GM18511 (cell line): ENCODE results near the gene C1orf116.

Experiments
- ATAC-seq: cut with Tn5 transposase; IDR thresholded peaks from one replicate; pipeline ENCODE4 v1.9.1; 2021; ENCODE audit warnings: mild to moderate bottlenecking, moderate library complexity; ENCODE audit not compliant: unreplicated experiment

C1orf116 gene

DNA sequence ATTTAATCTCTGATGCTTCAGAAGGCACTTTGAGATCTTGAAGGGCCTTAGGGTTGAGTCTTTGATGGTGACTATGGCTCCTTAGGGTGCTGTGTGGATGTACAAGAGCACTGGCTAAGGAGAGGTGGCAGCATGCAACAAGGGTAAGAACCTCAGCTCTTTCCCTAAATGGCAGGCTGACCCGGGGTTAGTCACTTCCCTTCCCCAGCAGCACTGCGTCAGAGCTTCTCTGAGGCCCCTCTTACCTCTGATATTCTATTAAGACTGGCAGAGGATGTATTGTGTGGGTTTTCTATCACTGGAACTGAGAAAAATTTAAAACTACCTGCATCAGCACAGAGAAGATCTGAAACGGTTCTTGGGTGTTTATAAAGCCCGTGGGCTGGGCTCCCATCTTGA is 11.8 kb downstream of the C1orf116 start:
- no peak for ATAC-seq

DNA sequence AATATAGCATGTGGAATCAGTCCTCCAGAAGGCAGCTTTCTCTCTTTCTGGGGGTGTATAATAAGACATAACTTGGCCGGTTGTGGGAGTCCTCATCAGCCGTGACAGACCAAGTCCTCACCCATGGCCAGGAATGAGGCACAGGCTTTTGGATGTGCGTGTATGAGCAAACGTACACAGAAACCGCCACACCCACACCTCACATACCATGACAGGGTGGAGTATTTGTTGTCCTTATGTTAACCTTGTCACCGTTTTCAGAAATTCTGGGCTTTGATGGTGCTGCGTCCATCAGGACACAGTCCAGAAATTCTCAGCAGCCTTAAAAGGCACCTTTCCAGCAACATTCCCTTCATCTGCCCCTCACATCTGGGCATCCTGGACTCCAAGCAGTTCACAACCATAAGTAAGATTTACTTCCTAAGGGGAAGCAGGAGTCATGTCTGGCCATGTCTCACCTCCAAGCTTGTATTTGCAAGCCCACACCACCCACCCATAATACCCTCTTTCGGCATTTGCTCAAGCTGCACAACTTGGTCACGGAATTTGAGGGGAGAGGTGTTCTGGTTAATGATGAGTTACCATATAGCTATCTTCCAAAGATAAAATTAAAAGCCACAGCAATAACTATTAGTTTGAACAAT is 12.4 kb downstream of the C1orf116 start:
- no peak for ATAC-seq

DNA sequence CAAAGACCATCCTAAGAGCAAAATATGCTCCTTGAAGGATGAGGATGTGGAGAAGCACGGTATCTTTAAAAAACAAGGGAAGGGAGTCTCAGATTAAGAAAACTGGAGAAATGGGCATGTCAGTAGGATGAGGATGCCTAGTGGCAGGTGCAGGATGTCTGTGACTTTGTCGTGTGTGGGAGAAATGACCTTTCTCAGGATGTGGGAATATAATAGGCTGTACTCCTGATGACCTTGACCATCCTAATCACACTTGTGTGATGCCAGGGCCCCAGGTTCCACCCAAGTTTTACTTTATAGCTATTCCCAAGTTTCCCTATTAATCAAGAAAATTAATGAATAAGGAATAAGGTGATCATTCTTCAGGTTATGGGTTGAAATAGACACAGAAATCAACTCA is 12.9 kb downstream of the C1orf116 start:
- ATAC-seq, result no peak

DNA sequence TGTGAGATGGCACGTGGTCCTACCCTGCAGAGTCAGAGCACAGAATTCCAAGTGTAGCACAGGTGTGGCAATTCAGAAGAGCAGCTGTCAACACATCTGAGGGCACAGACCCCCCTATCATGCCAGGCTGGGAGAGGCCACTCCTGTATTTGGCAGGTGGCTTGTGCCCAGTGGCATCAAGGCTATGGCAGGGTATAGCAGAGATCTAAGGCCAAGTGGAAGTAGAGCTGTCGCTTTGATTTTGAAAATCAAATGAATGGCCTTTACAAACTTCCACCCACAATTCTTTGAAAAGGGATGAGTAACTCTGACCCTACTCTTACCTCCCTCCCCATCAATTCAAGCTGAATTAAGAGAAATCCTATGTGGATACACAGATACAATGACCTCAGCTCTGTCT is 13.4 kb downstream of the C1orf116 start:
- no peak for ATAC-seq

DNA sequence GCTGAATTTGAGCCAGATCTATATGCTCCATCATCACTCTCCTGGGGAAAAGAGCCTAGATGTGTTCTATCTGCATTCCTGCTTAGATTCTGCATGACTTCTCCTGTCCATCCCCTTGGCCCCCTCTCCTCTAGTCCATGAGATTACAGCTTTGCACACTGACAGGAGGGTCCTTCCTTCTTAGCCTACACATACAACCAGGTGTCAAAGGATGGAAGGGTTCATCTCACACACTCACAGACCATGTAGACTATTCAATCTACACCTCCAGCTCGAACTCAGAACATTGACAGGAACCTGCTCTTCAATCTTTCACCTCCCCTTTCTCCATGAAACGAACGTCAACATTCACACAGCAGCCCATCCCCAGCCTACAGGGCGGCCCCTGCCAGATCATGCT is 13.8 kb downstream of the C1orf116 start:
- no peak for ATAC-seq

DNA sequence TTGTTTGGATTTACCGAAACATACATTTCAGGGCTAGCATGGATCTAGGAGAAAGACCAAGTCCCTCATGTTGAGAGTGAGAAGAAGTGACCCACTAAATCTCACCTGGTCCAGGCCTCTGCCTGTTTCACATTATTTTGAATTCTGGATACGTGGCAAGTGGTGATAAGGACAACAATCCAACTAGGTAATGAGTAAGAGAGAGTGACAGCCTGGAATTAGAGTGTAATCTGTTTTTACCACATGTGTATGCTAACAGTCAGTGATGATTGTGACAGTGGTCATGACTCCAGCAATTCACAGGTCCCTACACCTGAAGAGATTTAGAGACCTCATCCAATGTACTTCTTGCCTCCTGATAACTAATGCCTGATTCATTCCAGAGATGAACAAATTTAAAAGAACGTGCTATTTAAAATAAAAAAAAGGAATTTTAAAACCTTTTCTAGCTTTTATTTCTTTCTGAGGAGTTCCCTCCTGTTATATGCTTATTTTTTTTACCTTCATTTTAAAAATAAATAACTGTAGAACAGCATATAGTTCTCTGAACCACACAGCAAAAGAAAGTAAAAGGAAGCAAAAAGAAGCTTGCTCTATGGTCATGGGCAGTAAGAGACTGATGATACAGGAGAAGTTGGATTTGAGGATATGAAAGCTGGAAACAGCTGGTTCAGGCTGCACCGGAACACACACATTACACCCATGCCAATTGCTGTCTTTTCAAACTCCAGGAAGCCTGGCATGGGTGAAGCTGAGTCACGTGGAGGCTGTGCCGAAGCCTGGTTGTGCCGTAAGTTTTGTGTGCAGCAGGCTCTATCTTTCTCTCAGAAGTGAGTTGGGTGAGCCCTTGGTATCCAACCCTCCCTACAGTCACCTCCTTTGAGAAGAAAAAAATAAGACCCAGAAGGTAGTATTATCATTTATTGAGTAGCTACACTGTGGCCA is 14.7 kb downstream of the C1orf116 start:
- no peak for ATAC-seq

DNA sequence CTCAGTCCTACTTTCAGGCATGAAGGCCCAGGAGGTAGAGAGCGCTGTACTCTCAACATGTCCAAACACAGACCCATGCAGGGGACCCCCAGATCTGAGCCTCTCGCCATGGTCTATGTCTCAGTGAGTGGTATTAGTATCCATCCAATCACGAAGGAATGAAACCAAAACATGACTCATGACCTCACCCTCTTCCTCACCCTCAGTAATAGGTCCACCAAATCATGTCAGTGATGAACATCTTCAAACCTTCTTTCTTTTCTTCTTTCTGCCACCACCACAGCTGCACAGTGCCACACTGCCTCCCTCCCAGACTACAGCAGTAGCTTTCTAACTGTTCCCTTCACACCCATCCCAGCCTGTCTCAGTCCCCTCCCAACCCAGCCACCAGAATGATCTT is 16.8 kb downstream of the C1orf116 start:
- no peak for ATAC-seq

DNA sequence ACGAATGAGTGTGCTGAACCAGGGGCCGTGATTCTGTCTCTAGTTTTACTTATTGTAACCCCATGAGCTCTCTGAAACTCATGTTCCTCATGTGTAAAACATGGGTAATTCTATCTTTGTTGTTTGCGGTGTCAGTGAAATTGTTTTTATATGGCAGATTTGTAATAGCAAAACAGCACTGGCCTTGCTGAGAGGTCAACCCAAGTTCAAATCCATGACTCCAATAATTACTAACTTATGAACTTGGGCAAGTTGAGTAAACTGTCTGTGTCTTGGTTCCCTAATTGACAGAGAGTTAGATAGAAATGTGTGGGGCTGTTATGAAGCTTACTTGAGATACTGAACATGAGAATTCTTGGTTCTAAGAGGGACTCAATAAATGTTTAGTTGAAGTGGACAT is 17.8 kb downstream of the C1orf116 start:
- ATAC-seq, result no peak

DNA sequence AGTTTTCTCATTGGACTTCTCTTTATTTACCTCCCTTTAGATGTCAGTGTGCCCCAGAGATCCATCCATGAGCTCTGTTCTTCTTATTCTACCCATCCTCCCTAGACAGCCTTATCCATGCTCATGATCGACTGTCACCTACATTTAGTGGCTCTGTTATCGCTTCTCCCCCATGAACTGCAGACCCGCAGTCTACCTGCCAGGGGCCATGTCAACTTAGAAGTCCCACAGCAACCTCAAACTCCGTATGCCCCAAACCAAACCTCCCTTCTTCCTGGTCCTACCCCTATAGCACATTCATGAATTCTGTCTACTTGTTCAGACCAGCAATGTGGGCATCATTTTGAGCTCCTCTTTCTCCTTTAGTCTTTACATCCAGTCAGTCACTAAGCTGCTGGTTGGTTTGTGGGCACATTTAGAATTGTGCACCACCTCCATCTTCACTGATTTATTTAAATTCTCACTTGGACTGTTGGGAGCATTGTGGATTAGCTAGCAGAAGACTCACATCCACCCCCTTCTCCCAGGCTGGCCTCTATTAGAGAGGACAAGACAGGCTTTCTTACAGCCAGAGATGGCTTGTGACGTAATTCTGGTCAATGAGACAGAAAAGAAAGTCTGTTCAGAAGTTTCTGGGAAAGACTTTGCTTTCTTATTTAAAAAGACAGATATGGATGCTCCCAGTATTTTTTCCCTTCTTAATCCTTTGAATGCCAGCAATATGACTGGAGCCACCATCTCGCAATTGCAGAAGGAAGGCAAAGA is 19.1 kb downstream of the C1orf116 start:
- ATAC-seq, result no peak

DNA sequence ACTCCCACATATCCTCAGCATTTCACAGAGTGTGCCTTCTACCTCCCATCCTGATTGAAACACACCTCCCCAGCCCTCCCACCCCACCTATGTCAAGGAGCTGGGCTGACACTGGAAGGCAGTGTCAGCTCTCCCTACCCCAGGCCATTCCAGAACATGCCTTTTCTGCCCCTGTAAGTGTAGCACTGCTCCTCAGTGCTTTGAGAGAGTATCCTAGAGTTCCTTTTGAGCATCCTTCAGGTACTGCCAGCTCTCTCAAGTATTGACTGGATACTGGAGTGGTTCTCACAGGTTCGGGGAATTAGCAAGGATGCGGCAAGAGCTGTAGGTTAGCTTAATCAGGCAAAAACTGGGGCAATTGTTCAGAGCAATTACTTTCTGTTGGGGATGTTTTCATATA is 21.8 kb downstream of the C1orf116 start:
- ATAC-seq, result no peak

DNA sequence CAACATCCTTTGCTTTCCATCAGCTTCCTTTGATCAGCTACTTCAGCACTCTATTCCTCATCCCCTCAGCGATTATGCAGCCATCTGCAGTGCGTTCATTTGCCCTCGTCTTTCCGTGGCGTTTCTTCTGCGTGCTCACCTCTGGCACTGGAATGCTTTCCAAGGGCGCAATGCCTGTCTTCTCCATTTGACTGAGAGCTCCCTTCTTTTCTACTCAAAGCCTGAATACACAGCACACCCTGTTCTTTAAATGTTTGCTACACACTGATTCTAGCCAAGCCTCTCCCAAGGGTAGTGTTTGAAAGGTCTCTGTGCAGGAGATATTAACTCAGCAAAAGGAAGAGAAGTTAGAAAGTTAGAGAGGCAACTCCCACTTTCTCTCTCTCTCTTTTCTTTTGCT is 22.6 kb downstream of the C1orf116 start:
- no peak for ATAC-seq

DNA sequence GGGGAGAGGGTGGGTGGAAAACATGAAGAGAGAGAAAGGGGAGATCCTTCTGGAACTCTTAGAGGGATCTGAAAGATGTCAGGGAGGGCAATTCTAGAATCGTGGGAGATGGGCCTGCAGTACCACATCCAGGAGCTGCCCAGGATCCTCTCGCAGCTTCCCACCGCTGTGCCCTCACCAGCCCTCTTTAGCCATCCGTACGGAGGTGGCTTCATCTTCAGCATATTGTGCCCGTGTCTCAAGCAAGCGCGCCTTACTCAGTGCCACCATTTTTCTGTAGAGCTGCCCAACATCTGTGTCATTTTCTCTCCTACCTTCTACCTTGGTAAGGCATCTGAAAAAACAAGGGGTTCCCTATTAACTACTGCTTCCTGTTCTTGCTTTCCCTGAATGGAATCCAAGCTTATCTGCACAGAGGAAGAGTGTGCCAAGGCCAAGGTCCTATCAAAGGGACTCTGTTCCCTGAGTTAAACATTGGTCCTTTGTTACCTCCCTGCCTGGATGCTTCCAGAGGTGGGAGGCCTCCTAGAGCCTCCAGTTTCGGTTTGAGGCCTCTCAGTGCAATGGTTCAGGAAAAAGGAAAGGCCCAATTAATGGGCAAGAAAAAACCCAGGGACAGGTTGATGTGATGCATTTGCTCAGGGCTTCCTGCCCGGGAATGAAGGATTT is 23.2 kb downstream of the C1orf116 start:
- ATAC-seq, result no peak

DNA sequence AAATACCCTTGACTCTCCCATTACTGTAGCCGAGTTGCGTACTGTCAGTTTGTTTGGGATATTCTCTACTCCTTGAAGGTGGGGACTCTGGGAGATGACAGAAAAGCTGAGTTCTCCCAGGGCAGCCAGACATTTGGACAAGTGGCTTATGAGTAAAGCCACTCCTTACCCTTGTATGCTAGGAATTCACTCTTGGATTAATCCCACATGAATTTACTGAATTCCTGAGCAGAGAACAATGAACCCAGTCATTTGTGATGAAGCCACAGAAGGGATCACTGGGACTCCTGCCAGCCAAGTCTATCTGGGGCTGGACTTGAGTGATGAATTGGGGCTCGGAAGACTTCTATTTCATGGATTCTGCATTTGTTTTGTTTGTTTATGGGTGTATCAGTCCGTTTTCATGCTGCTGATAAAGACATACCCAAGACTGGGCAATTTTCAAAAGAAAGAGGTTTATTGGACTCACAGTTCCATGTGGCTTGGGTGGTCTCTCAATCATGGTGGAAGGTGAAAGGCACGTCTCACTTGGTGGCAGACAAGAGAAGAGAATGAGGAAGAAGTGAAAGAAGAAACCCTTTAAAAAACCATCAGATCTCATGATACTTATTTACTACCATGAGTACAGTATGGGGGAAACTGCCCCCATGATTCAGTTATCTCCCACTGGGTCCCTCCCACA is 25.1 kb downstream of the C1orf116 start:
- ATAC-seq, result no peak

DNA sequence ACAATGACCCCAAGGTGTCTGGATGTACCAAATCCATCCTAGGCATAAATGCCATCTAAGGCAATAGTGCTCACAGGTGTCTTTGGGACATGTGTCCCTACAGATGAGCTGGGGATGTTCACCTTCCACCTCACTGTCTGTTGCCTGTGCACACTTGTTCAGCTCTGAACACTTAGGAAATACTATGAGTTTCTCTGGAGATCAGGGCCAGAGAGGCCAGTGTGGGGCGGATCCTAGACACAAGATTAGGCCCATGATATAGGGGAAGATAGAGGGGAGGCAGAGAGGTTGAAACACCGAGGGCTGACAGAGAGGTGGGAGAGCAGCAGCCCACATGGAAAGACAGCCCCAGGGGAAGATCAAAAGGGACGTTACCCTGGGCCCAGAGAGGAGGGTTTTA is 25.6 kb downstream of the C1orf116 start:
- no peak for ATAC-seq

DNA sequence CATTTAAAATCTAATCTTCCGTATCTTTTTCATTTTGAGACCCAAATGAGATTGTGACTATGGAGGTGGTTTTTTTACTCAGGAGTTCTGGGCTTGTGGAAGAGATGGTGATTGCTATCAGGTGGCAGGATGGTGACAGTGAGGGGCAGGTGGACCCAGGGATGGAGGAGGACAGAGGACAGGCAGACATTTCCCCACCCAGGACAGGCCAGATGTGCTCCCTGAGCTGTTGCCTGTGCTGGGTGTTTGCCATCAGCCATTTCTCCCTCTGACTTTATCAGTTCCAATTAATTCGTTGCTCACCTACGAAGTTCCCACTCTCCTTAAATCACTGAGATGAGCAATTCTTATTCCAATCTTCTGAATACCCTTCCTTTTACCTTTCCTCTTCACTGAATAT is 26.5 kb downstream of the C1orf116 start:
- no peak for ATAC-seq

DNA sequence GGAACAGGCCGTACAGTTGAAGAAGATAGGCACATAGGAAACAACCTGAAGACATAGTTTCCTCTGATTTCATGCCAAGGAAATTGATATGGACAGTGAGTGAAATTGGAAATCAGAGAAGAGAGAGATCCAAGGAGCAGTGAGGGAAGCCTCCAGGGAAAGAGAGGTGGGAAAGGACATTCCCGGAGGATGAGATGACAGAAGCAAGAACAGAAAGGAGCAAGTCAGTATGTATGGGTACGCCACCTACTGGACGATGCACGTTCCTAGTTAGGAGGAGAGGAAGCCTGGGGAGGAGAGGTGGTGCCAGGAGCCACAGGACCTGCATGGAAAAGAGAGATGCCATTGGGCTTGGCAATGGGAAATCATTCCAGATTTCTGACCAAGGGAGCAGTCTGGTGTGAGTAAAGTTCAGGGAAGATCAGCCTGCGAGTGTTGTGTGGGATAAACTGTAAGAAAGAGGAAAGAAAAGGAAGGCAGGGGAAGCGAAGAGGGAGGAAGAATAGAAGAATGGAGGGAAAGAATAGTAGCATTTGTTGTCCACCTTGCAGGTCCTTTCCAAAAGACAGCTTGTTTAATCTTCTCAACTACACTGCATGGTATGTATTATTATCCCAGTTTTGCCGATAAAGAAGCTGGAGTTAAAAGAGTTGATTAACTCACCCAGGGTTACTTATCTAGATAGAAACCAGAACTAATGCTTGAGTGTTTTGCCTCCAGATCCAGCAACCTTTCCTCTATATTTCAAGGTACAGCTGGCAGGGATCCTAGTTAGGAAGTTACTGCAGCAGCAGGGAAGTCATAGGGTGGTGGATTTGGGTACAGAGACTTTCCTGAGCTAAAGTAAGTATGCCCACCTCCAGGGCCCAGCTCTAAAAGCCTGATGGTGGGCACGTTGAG is 27.4 kb downstream of the C1orf116 start:
- no peak for ATAC-seq

DNA sequence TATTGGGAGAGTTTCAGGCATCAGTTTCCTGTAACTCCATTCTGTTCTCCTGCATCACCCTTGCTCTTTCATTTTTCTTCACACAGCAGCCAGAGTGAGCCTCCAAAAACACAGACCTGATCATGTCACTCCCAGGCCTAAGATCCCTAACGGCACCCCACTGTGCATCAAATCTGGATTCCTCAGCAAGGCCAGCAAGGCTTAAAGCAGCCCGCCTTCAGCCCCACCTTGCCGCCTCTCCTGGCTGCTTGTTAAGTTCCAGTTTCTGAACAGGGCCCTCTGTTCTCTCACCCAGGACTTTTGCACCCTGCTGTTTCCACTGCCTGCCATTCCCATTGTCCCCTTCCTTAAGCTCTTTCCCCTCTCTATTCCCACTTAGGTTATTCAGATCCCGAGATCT is 29.3 kb downstream of the C1orf116 start:
- ATAC-seq, result no peak

DNA sequence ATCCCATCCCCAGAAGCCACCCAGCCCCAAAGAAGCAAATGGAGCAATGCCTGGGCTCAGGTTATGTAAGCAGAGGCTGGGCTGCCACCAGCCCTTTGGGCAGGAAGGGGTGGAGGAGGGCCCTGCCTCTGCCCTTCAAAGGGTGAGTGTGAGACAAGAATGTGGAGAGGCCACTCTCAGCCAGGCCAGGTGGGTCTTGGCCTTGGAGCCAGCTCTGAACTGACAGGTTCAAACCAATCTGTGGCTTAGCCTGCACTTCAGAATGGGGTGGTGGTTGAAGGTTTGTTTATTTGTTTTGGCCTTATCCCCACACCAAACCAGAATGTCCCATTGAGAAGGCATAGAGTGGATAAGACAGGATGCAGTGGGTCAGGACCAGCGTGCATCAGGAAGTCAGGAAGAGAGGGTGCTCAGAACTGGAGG is 29.8 kb downstream of the C1orf116 start:
- ATAC-seq, result no peak

DNA sequence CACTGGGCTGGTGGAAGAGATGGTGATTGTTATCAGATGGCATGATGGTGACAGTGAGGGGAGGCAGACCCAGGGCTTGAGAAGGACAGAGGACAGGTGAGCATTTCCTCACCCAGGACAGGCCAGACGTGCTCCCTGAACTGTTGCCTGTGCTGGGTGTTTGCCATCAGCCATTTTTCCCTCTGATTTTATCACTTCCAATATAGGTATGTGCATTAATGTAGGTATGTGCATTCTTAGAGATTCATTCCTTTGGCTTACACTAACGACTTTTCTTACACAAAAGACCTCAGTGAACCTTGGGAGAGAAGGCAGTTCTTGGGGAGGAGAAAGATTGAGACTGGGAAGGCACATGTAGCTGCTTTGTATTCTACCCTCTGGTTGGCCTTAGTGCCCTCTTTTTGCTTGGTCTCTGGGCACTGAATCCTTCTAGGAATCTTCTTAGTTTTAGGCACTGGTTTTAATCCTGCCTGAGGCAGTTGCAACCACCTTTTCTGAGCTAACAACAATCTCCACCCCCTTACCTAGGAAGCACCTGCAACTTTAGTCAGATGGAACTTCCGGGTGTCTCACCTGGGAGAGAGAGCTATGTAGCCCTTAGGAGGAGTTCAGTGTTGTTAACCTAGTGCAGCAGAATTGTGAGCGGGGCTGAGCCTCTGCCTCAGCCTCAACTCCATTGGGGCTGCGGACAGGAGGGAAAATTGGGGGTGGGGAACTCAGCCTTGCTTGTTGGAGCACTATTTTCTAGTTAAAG is 30.9 kb downstream of the C1orf116 start:
- ATAC-seq, result no peak
